Jurkat, Clone E6-1 (cell line): ENCODE measurements around the gene CEP152. TPM values are rescaled to one million over a fixed set of nuclear protein-coding genes. Genes with fewer than 3 reads are reported as not detected.
"Not testable (repeated sequence)": the region's sequence is repeated elsewhere in the genome, so short reads cannot be mapped to it uniquely, and the experiment has no call there.

Experiments
- DNase-seq: peaks from one replicate; pipeline ENCODE4 v3.0.0-alpha.2; 2011; ENCODE audit warnings: low read depth, low spot score
- H3K4me3 ChIP-seq: 2 replicates; pipeline ENCODE4 v1.5.1; 2011; ENCODE audit warnings: mild to moderate bottlenecking, low read length, control low read depth, moderate library complexity
- polyA plus RNA-seq: library from polyadenylated mRNA; unstranded; fragments of >200 nt; gene quantifications from one replicate; pipeline ENCODE4 v1.2.1, GENCODE V29; 2012; ENCODE audit warnings: missing spikeins; ENCODE audit not compliant: insufficient read length, insufficient read depth

The CEP152 gene
- polyA plus RNA-seq = 27.1 TPM

GRCh38 chr15:48810414-48811324 lies at the start of gene CEP152:
CEP152 (minus strand) TSS chr15:48811069; CDS start chr15:48805649, 5,420 bp downstream.
- H3K4me3 ChIP-seq = peak within 1 kb of the TSS; percentile 95
- DNase-seq = peak; percentile 100

GRCh38 chr15:48859426-48859825 lies 48.6 kb upstream of the CEP152 start:
- H3K4me3 ChIP-seq = no peak overlapping the region
- DNase-seq = no peak

- no peak for DNase-seq
- no peak overlapping the region for H3K4me3 ChIP-seq
Observed at GRCh38 chr15:48858401-48858800, 47.5 kb upstream of the CEP152 start.

GRCh38 chr15:48856942-48857341 lies 46.1 kb upstream of the CEP152 start:
- no peak for DNase-seq
- H3K4me3 ChIP-seq = no peak overlapping the region

GRCh38 chr15:48855501-48856440 lies 44.9 kb upstream of the CEP152 start:
- no peak for DNase-seq

GRCh38 chr15:48854434-48854833 lies 43.6 kb upstream of the CEP152 start:
- not testable (repeated sequence) for DNase-seq, H3K4me3 ChIP-seq

More at GRCh38 chr15:48855501-48856440, 44.9 kb upstream of the CEP152 start:
- H3K4me3 ChIP-seq = no peak overlapping the region

DNA sequence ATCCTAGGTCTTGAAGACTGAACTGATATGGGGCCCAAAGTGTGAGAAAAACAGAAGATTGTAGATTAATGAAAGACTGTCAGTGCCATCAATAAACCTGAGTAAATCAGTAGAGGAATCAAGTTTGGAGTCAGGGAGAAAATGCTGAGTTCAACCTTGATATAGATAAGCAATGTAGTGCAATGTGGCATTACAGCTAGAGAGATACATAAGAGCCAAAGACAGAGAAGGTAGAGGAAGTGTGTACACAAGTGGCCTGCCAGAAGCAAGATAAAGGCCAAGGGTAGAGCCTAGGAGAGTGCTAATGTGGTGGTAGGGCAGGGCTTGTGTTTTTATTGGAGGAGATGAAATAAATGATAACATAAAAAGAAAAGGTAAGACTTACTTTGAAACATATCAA lies 41.1 kb upstream of the CEP152 start:
- DNase-seq = no peak
- no peak overlapping the region for H3K4me3 ChIP-seq

- no peak for DNase-seq
- no peak overlapping the region for H3K4me3 ChIP-seq
Observed at GRCh38 chr15:48850648-48851047, 39.8 kb upstream of the CEP152 start.

DNA sequence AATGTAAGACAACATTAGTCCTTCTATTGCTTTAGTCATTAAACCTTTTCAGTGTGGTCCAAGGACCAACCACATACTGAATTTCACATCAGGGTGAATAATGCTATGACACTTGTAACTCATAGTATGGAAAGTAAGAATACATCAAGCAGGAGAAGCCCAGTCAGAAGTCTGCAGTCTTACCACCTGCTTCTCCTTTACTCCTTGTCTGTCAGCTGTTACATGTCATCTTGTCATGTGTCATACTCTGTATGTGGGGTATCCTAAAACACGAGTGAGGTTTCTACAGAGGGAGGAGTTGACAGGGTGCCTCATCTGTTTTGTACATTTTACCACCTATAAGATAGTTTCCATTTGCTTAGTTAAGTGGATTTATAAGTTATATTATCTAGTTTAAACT lies 34.3 kb upstream of the CEP152 start:
- DNase-seq = no peak

DNA sequence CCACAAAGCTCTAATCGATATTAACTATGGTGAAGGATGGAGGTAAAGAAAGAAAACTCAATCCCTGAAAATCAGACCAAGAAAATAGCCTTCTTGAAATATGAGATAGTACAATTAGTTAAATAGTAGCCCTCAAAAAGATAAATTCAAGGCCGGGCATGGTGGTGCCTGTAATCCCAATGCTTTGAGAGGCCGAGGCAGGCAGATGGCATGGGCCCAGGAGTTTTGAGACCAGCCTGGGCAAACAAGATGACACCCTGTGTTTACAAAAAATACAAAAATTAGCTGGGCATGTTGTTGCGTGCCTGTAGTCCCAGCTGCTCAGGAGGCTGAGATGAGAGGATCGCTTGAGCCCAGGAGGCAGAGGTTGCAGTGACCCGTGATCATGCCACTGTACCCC lies 31.6 kb upstream of the CEP152 start:
- H3K4me3 ChIP-seq = no peak overlapping the region
- no peak for DNase-seq

More for the DNA sequence above, 34.3 kb upstream of the CEP152 start:
- no peak overlapping the region for H3K4me3 ChIP-seq

GRCh38 chr15:48834756-48835155 lies 23.9 kb upstream of the CEP152 start:
- no peak for DNase-seq
- H3K4me3 ChIP-seq = no peak overlapping the region

DNA sequence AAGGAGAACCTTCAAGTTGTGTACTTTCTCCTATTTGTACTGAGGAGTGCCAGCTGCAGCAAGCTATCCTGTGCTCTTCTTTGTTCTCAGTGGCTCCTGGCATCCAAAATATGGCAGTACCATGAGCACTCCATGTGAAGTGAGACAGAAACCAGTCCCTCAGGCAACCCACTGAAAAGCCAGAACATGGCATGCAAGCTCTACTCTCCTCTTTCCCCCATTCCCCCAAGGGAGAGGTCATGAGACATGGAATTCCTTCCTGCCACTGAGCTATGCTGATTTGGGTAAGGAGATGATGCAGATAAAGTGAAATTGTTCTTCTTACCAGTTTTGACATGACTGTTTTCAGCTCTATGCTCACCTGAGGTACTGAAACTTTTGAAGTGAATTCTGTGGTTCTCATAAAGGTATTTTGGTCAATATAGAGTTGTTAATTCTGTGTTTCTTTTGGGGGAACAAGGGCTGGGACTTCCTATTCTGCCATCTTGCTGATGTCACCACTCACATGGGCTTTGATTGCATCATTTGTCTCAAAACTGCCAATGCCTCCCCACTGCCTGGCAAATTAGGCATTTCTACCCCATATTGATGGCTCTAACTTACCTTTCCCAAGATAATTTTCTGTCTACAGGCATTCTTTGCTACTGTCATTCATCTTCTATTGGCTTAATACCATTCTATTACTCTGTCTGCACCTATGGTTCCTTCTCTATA lies 22.8 kb upstream of the CEP152 start:
- no peak overlapping the region for H3K4me3 ChIP-seq
- no peak for DNase-seq

- no peak for DNase-seq
- no peak overlapping the region for H3K4me3 ChIP-seq
Observed at GRCh38 chr15:48832648-48833047, 21.8 kb upstream of the CEP152 start.

DNA sequence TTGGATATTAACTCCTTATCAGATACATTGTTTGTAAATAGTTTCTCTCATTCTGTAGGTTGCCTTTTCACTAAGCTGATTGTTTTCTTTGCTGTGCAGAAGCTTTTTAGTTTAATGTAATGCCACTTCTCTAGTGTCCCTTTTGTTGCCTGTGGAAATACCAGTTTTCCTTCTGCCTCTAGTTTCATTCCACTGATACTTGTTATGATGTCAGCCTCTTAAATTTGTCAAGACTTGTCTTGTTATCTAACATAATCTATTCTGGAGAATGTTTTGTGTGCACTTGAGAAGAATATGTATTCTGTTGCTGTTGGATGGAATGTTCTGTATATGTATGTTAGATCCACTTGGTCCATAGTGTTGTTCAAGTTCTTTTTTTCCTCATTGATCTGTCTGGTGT lies 18.0 kb upstream of the CEP152 start:
- no peak for DNase-seq
- H3K4me3 ChIP-seq = no peak overlapping the region

GRCh38 chr15:48828471-48828870 lies 17.6 kb upstream of the CEP152 start:
- H3K4me3 ChIP-seq = no peak overlapping the region
- DNase-seq = no peak

DNA sequence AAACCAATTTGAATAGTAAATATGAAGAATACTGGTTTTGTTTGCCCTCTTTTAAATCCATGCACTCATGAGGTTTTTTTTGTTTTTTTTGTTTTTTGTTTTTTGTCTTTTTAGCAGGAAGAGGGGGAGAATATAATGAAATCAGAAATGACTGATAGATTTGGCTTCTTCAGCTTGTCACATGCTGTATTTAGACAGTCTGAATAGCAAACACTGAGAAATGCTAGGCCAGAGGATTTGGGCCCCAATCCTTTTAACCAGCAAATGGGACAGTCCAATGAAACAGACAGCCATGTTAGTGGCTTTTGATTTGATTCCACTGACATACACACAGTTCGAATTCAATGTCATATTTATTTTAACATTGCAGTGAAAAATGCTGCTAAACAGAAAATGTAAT lies 14.2 kb upstream of the CEP152 start:
- H3K4me3 ChIP-seq = no peak overlapping the region
- DNase-seq = no peak

- no peak for DNase-seq
- no peak overlapping the region for H3K4me3 ChIP-seq
Observed at GRCh38 chr15:48823706-48824105, 12.8 kb upstream of the CEP152 start.

- DNase-seq = no peak
Observed at GRCh38 chr15:48823237-48823636, 12.4 kb upstream of the CEP152 start.

DNA sequence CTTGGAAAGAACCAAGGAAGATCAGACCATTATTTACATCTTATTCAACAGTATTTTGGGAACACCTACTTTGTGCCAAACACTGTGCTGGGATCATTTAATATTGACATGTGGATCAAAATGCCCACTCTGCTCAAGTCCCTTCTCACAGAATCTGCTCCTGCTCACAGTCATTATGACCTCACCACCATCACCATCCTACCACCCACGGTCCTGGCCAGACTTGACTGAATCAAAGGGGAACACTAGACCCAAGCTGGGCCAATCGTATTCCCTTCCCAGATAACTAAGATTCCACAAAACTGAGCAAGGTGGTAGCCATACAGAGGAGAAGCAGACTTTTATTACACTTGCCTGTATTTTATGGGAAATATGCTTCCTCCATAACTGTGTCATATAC lies 3.4 kb upstream of the CEP152 start:
- no peak for DNase-seq

More at GRCh38 chr15:48823237-48823636, 12.4 kb upstream of the CEP152 start:
- H3K4me3 ChIP-seq = no peak overlapping the region

More for the DNA sequence above, 3.4 kb upstream of the CEP152 start:
- no peak overlapping the region for H3K4me3 ChIP-seq
